Mesothelial cell of epicardium (in vitro differentiated cells): Measurements from ENCODE around the gene OR2A25. TPM values are rescaled to one million over a fixed set of nuclear protein-coding genes. Genes with fewer than 3 reads are reported as not detected.

ENCODE experiments used
- DNase-seq, 2 experiments: peaks; one replicate each; pipeline ENCODE4 v3.0.0; 2021; ENCODE audit warnings: low spot score in 2 of 2; ENCODE audit not compliant: unreplicated experiment in 2 of 2
- H3K27ac Mint-ChIP-seq: 2 replicates; pipeline ENCODE4 v1.8.0; 2021; ENCODE audit warnings: mixed read lengths
- H3K27me3 Mint-ChIP-seq: 2 replicates; pipeline ENCODE4 v1.8.0; 2021; ENCODE audit warnings: low read depth, mixed read lengths
- H3K36me3 Mint-ChIP-seq: 2 replicates; pipeline ENCODE4 v1.8.0; 2021; ENCODE audit warnings: mixed read lengths
- H3K4me1 Mint-ChIP-seq: 2 replicates; pipeline ENCODE4 v1.8.0; 2021; ENCODE audit warnings: mixed read lengths
- H3K4me3 Mint-ChIP-seq: 2 replicates; pipeline ENCODE4 v1.8.0; 2021; ENCODE audit warnings: mild to moderate bottlenecking, moderate library complexity, mixed read lengths
- H3K9me3 Mint-ChIP-seq: 2 replicates; pipeline ENCODE4 v1.8.0; 2021; ENCODE audit warnings: mixed read lengths
- CTCF ChIP-seq: fragments of 200-600 bp; sonication (generic); IDR thresholded peaks from one replicate; pipeline ENCODE4 v1.5.0; 2021; ENCODE audit warnings: antibody characterized with exemption; ENCODE audit not compliant: unreplicated experiment
- total RNA-seq: library from RNA; stranded (reverse); gene quantifications from 3 replicates; pipeline ENCODE4 v1.2.1, GENCODE V29; 2021

OR2A25 gene
- not detected in 3 replicates for total RNA-seq

- Mint-ChIP-seq H3K36me3 (no peaks in the 10 kb centered on the region), H3K9me3 (no peaks in the 10 kb centered on the region), H3K4me3 (no peak within 1 kb of the TSS), H3K4me1 (no peaks in the 10 kb centered on the region), H3K27ac (no peak within 1 kb of the TSS), H3K27me3 (peaks cover 9% of the 10 kb centered on the region)
- no peak for DNase-seq
- TF ChIP-seq CTCF: no peak
Observed at GRCh38 chr7:144069511-144069910, at the start of gene OR2A25. Gene OR2A25, plus strand, starts transcription at chr7:144069811. Its CDS starts 4,409 bp downstream, at chr7:144074220.

- Mint-ChIP-seq H3K9me3 (peaks cover 4% of the 10 kb centered on the region), H3K27ac (peak overlapping the region; percentile 15), H3K36me3 (no peaks in the 10 kb centered on the region)
Observed at GRCh38 chr7:144020340-144020739, 49.3 kb upstream of the OR2A25 start.

GRCh38 chr7:144022169-144022568 is 47.4 kb upstream of the OR2A25 start:
- TF ChIP-seq CTCF: no peak
- DNase-seq: no peak
- peaks cover 4% of the 10 kb centered on the region for H3K9me3 Mint-ChIP-seq
- H3K4me1 Mint-ChIP-seq: peaks cover 22% of the 10 kb centered on the region
- H3K27ac Mint-ChIP-seq: no peak overlapping the region
- no peaks in the 10 kb centered on the region for H3K27me3 Mint-ChIP-seq
- no peaks in the 10 kb centered on the region for H3K36me3 Mint-ChIP-seq
- H3K4me3 Mint-ChIP-seq: no peak overlapping the region

More at GRCh38 chr7:144020340-144020739, 49.3 kb upstream of the OR2A25 start:
- Mint-ChIP-seq H3K4me1 (peaks cover 22% of the 10 kb centered on the region), H3K4me3 (no peak overlapping the region), H3K27me3 (no peaks in the 10 kb centered on the region)
- DNase-seq: no peak
- TF ChIP-seq CTCF: no peak

- H3K36me3 Mint-ChIP-seq: no peaks in the 10 kb centered on the region
- no peak for TF ChIP-seq CTCF
- H3K27ac Mint-ChIP-seq: no peak overlapping the region
- peaks cover 22% of the 10 kb centered on the region for H3K4me1 Mint-ChIP-seq
- H3K9me3 Mint-ChIP-seq: peaks cover 4% of the 10 kb centered on the region
- H3K27me3 Mint-ChIP-seq: no peaks in the 10 kb centered on the region
- no peak for DNase-seq
- H3K4me3 Mint-ChIP-seq: no peak overlapping the region
Observed at GRCh38 chr7:144023171-144023827, 46.3 kb upstream of the OR2A25 start.

GRCh38 chr7:144024213-144024612 is 45.4 kb upstream of the OR2A25 start:
- H3K9me3 Mint-ChIP-seq: no peaks in the 10 kb centered on the region
- H3K4me1 Mint-ChIP-seq: peaks cover 20% of the 10 kb centered on the region
- no peak overlapping the region for H3K4me3 Mint-ChIP-seq

More at GRCh38 chr7:144024213-144024612, 45.4 kb upstream of the OR2A25 start:
- no peak overlapping the region for H3K27ac Mint-ChIP-seq
- no peak for TF ChIP-seq CTCF
- H3K27me3 Mint-ChIP-seq: no peaks in the 10 kb centered on the region
- no peak for DNase-seq
- H3K36me3 Mint-ChIP-seq: no peaks in the 10 kb centered on the region
